Upper lobe of left lung (tissue), 4 donors: ENCODE data around the gene PRDM16.

ENCODE experiments used
- POLR2AphosphoS5 ChIP-seq, 2 donors: sonication (generic); formaldehyde crosslinking; IDR thresholded peaks; one replicate each; pipeline ENCODE4 v1.5.1; 2017; ENCODE audit warnings: antibody characterized with exemption in 2 of 2
- TF ChIP-seq, protein P1 (sequence below), 6 experiments: fragments of 450-650 bp in 4 of 6; fragments of 200-600 bp in 2 of 6; sonication (generic) in 2 of 6; IDR thresholded peaks; one replicate each; pipeline ENCODE4 v1.5.1; 2016 to 2019; ENCODE audit warnings: antibody characterized with exemption in 6 of 6

DNA sequence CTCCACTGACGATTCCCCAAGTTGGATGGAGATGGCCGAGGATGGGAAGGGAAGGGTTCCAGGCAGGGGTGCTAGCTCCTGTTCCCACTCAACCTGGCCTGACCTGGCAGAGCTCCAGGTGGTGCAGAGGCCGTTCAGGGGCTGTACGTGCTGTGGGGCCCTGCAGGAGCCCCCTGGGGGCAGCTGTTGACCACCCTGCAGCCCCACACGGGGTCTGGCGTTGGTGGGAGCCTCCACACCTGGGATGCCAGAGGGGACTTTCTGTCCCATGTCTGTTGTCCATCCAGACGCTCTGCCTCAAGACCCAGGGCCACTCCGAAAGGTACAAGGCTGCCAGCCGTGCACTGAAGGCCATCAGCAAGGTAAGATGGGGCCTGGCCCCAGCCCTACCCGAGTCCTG, 405.4 kb downstream of the PRDM16 start:
- TF ChIP-seq, protein P1, sequence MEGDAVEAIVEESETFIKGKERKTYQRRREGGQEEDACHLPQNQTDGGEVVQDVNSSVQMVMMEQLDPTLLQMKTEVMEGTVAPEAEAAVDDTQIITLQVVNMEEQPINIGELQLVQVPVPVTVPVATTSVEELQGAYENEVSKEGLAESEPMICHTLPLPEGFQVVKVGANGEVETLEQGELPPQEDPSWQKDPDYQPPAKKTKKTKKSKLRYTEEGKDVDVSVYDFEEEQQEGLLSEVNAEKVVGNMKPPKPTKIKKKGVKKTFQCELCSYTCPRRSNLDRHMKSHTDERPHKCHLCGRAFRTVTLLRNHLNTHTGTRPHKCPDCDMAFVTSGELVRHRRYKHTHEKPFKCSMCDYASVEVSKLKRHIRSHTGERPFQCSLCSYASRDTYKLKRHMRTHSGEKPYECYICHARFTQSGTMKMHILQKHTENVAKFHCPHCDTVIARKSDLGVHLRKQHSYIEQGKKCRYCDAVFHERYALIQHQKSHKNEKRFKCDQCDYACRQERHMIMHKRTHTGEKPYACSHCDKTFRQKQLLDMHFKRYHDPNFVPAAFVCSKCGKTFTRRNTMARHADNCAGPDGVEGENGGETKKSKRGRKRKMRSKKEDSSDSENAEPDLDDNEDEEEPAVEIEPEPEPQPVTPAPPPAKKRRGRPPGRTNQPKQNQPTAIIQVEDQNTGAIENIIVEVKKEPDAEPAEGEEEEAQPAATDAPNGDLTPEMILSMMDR (IDR thresholded peaks at IDR 0.05) = no peak
- TF ChIP-seq POLR2AphosphoS5 (IDR thresholded peaks at IDR 0.05) = no peak
